HEK293 (cell line): ENCODE results near the gene PFKL.

Experiments
- BCL11A ChIP-seq: fragments of 450-650 bp; formaldehyde crosslinking; IDR thresholded peaks from 2 replicates; pipeline ENCODE4 v1.5.1; 2016; ENCODE audit warnings: low read depth, missing biosample characterization, missing genetic modification characterization
- CTCF ChIP-seq: fragments of 450-650 bp; formaldehyde crosslinking; IDR thresholded peaks from 2 replicates; pipeline ENCODE4 v1.5.1; 2016; ENCODE audit warnings: missing biosample characterization, missing genetic modification characterization
- HIC1 ChIP-seq: fragments of 450-650 bp; formaldehyde crosslinking; IDR thresholded peaks from 2 replicates; pipeline ENCODE4 v1.5.1; 2016; ENCODE audit warnings: missing biosample characterization, missing genetic modification characterization
- HOXD13 ChIP-seq: sonication (generic); formaldehyde crosslinking; IDR thresholded peaks from 2 replicates; pipeline ENCODE4 v1.8.0; 2022; ENCODE audit warnings: missing genetic modification reagents, borderline replicate concordance
- KLF1 ChIP-seq: fragments of 450-650 bp; formaldehyde crosslinking; IDR thresholded peaks from 2 replicates; pipeline ENCODE4 v1.5.1; 2016; ENCODE audit warnings: missing biosample characterization, missing genetic modification characterization
- KLF8 ChIP-seq: fragments of 450-650 bp; formaldehyde crosslinking; IDR thresholded peaks from 2 replicates; pipeline ENCODE4 v1.5.1; 2016; ENCODE audit warnings: missing biosample characterization, missing genetic modification characterization
- OVOL3 ChIP-seq: fragments of 450-650 bp; formaldehyde crosslinking; IDR thresholded peaks from 2 replicates; pipeline ENCODE4 v1.5.1; 2016; ENCODE audit warnings: missing biosample characterization, missing genetic modification characterization
- PATZ1 ChIP-seq: fragments of 450-650 bp; formaldehyde crosslinking; IDR thresholded peaks from 2 replicates; pipeline ENCODE4 v1.5.1; 2016; ENCODE audit warnings: missing biosample characterization, missing genetic modification characterization
- PRDM1 ChIP-seq: fragments of 450-650 bp; formaldehyde crosslinking; IDR thresholded peaks from 2 replicates; pipeline ENCODE4; 2016; ENCODE audit warnings: missing biosample characterization, missing genetic modification characterization
- ZBTB49 ChIP-seq: fragments of 450-650 bp; formaldehyde crosslinking; IDR thresholded peaks from 2 replicates; pipeline ENCODE4 v1.5.1; 2016; ENCODE audit warnings: missing biosample characterization, missing genetic modification characterization, low read depth
- ZBTB7A ChIP-seq: fragments of 450-650 bp; formaldehyde crosslinking; IDR thresholded peaks from 2 replicates; pipeline ENCODE4 v1.5.1; 2016; ENCODE audit warnings: low read depth, missing biosample characterization, missing genetic modification characterization
- ZFP69B ChIP-seq: fragments of 450-650 bp; formaldehyde crosslinking; IDR thresholded peaks from 2 replicates; pipeline ENCODE4 v1.5.1; 2016; ENCODE audit warnings: missing biosample characterization, missing genetic modification characterization
- ZNF121 ChIP-seq: fragments of 450-650 bp; formaldehyde crosslinking; IDR thresholded peaks from 2 replicates; pipeline ENCODE4 v1.5.1; 2016; ENCODE audit warnings: missing biosample characterization, missing genetic modification characterization
- ZNF174 ChIP-seq: fragments of 450-650 bp; formaldehyde crosslinking; IDR thresholded peaks from 2 replicates; pipeline ENCODE4 v1.5.0; 2017; ENCODE audit warnings: missing biosample characterization, mild to moderate bottlenecking, missing genetic modification characterization
- ZNF19 ChIP-seq: fragments of 450-650 bp; formaldehyde crosslinking; IDR thresholded peaks from 2 replicates; pipeline ENCODE4; 2016; ENCODE audit warnings: missing biosample characterization, missing genetic modification characterization, low read depth
- ZNF202 ChIP-seq: fragments of 450-650 bp; formaldehyde crosslinking; IDR thresholded peaks from 2 replicates; pipeline ENCODE4 v1.5.1; 2016; ENCODE audit warnings: missing biosample characterization, missing genetic modification characterization, borderline replicate concordance
- ZNF239 ChIP-seq: fragments of 450-650 bp; formaldehyde crosslinking; IDR thresholded peaks from 2 replicates; pipeline ENCODE4 v1.5.1; 2016; ENCODE audit warnings: missing biosample characterization, missing genetic modification characterization
- ZNF335 ChIP-seq: fragments of 450-650 bp; formaldehyde crosslinking; conservative IDR thresholded peaks from 2 replicates; pipeline ENCODE4 v1.5.1; 2016; ENCODE audit warnings: missing biosample characterization, missing genetic modification characterization
- ZNF341 ChIP-seq: fragments of 450-650 bp; formaldehyde crosslinking; IDR thresholded peaks from 2 replicates; pipeline ENCODE4; 2016; ENCODE audit warnings: low read depth, missing biosample characterization, missing genetic modification characterization
- ZNF354C ChIP-seq: fragments of 450-650 bp; formaldehyde crosslinking; IDR thresholded peaks from 2 replicates; pipeline ENCODE4 v1.5.1; 2016; ENCODE audit warnings: missing biosample characterization, missing genetic modification characterization, low read depth, borderline replicate concordance
- ZNF394 ChIP-seq: fragments of 450-650 bp; formaldehyde crosslinking; IDR thresholded peaks from 2 replicates; pipeline ENCODE4 v1.5.1; 2016; ENCODE audit warnings: missing biosample characterization, missing genetic modification characterization, mild to moderate bottlenecking, moderate library complexity, borderline replicate concordance
- ZNF416 ChIP-seq: fragments of 450-650 bp; formaldehyde crosslinking; IDR thresholded peaks from 2 replicates; pipeline ENCODE4 v1.5.1; 2016; ENCODE audit warnings: missing biosample characterization, missing genetic modification characterization
- ZNF529 ChIP-seq: fragments of 450-650 bp; formaldehyde crosslinking; IDR thresholded peaks from 2 replicates; pipeline ENCODE4 v1.5.1; 2017; ENCODE audit warnings: missing genetic modification characterization, missing biosample characterization; ENCODE audit not compliant: insufficient replicate concordance
- ZNF549 ChIP-seq: fragments of 450-650 bp; IDR thresholded peaks from 2 replicates; pipeline ENCODE4 v1.5.1; 2018; ENCODE audit warnings: missing biosample characterization, missing genetic modification characterization, mild to moderate bottlenecking, inconsistent platforms, moderate library complexity
- ZNF561 ChIP-seq: fragments of 450-650 bp; IDR thresholded peaks from 2 replicates; pipeline ENCODE4 v1.5.1; 2018; ENCODE audit warnings: missing biosample characterization, missing genetic modification characterization, borderline replicate concordance
- ZNF610 ChIP-seq: fragments of 450-650 bp; formaldehyde crosslinking; IDR thresholded peaks from 2 replicates; pipeline ENCODE4 v1.5.1; 2016; ENCODE audit warnings: missing biosample characterization, missing genetic modification characterization, borderline replicate concordance
- ZNF623 ChIP-seq: fragments of 450-650 bp; formaldehyde crosslinking; IDR thresholded peaks from 2 replicates; pipeline ENCODE4 v1.5.1; 2016; ENCODE audit warnings: missing biosample characterization, missing genetic modification characterization
- ZNF785 ChIP-seq: fragments of 450-650 bp; formaldehyde crosslinking; IDR thresholded peaks from 2 replicates; pipeline ENCODE4 v1.5.1; 2016; ENCODE audit warnings: missing biosample characterization, missing genetic modification characterization
- ZXDB ChIP-seq: fragments of 450-650 bp; formaldehyde crosslinking; IDR thresholded peaks from 2 replicates; pipeline ENCODE4 v1.5.1; 2016; ENCODE audit warnings: missing biosample characterization, missing genetic modification characterization
- TF ChIP-seq, protein P1 (sequence below): fragments of 450-650 bp; formaldehyde crosslinking; IDR thresholded peaks from 2 replicates; pipeline ENCODE4 v1.5.1; 2016; ENCODE audit warnings: missing biosample characterization, missing genetic modification characterization

The PFKL gene

DNA sequence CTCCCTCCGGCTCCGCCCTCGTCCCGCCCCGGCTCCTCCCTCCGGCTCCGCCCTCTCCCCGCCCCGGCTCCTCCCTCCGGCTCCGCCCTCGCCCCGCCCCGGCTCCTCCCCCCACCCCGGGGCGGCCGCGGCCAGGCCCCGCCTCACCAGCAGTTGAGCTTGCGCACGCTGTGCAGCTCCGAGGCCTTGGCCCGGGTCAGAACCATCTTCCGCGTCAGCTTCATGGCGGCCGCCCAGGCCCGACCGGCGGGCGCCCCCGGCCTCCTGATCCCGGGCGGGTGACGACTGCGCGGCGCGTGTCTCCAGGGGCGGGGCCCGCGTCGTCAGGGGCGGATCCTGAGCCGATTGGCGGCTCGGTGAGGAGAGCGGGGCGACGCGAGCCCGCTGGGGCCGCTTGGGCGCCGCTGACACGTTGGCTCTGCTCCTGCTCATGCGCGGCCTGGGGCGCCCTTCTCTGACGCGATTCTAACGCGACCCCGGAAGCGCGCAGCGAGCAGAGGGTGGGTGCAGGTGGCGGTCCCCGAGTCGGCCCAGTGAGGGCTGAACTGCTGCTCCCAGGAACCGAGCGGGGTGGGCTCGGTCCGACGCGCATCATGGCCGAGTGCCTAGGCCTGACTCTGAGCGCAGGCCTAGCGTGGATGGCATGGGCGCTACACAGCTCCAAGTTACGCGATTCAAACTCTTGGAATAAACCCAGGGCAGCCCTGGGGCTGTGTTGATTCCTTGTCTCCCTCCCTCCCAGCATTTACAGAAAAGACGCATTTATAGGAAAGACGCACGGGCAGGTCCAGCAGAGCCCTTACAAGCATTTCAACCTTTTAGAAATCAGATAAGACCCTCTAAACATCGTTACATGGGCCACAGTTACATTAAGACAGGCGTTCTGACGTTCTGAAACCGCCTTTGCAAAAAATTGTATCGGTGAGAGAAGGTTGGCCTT is 39.4 kb downstream of the PFKL start, which contains the start of gene CFAP410 (continued):
- peak; percentile 93 for TF ChIP-seq PATZ1 (tag by site-specific recombination)
- TF ChIP-seq PRDM1 (tag by site-specific recombination) = no peak
- peak; percentile 82 for TF ChIP-seq KLF1
- TF ChIP-seq OVOL3 (tag by site-specific recombination) = no peak
- TF ChIP-seq ZFP69B (tag by site-specific recombination) = 0 out of 2 replicates have a peak, but pooled peaks have one; percentile 41
- peak; percentile 96 for TF ChIP-seq ZNF341 (tag by site-specific recombination)
- peak; percentile 65; the same call in 1 of the 2 replicates for TF ChIP-seq ZNF394 (tag by site-specific recombination)
- TF ChIP-seq ZNF610 = peak; percentile 65; the same call in 1 of the 2 replicates
- TF ChIP-seq ZNF335 (tag by site-specific recombination) = peak; percentile 67
- TF ChIP-seq ZNF416 (tag by site-specific recombination) = no peak
- TF ChIP-seq ZNF19 (tag by site-specific recombination) = no peak
- no peak for TF ChIP-seq ZNF121 (tag by site-specific recombination)
- TF ChIP-seq ZNF174 (tag by site-specific recombination) = no peak
- TF ChIP-seq KLF8 (tag by site-specific recombination) = peak; percentile 97
- no peak for TF ChIP-seq BCL11A
- no peak for TF ChIP-seq HOXD13 (CRISPR knock-in tag)
- no peak for TF ChIP-seq ZNF785 (tag by site-specific recombination)
- TF ChIP-seq ZNF549 (tag by site-specific recombination) = no peak
- no peak for TF ChIP-seq ZNF623 (tag by site-specific recombination)
- peak; percentile 33 for TF ChIP-seq ZNF529 (tag by site-specific recombination)
- no peak for TF ChIP-seq HIC1 (tag by site-specific recombination)
- 0 out of 2 replicates have a peak, but pooled peaks have one; percentile 27 for TF ChIP-seq CTCF (tag by site-specific recombination)
- no peak for TF ChIP-seq ZNF239
- no peak for TF ChIP-seq ZNF354C (tag by site-specific recombination)
- peak; percentile 92 for TF ChIP-seq ZXDB (tag by site-specific recombination)
- 0 out of 2 replicates have a peak, but pooled peaks have one; percentile 43 for TF ChIP-seq ZBTB7A (tag by site-specific recombination)
- peak; percentile 93 for TF ChIP-seq ZNF561
- no peak for TF ChIP-seq ZBTB49 (tag by site-specific recombination)
- TF ChIP-seq ZNF202 (tag by site-specific recombination) = no peak
- TF ChIP-seq, protein P1, sequence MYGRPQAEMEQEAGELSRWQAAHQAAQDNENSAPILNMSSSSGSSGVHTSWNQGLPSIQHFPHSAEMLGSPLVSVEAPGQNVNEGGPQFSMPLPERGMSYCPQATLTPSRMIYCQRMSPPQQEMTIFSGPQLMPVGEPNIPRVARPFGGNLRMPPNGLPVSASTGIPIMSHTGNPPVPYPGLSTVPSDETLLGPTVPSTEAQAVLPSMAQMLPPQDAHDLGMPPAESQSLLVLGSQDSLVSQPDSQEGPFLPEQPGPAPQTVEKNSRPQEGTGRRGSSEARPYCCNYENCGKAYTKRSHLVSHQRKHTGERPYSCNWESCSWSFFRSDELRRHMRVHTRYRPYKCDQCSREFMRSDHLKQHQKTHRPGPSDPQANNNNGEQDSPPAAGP (tag by site-specific recombination) = peak; percentile 96
